Measurements from ENCODE around the gene ARHGAP26. TPM values are rescaled to one million over a fixed set of nuclear protein-coding genes. Genes with fewer than 3 reads are reported as not detected.

Gene ARHGAP26
- total RNA-seq, 1 donor from 2014 or later: 20.1 TPM

- H3K27me3 Mint-ChIP-seq (ENCODE audit: unreplicated experiment): no peaks in the 10 kb centered on the region
- no peak for DNase-seq
- H3K9me3 Mint-ChIP-seq (ENCODE audit: unreplicated experiment): peaks cover 2% of the 10 kb centered on the region
- TF ChIP-seq CTCF (IDR thresholded peaks at IDR 0.05; ENCODE audit: partially characterized antibody, unreplicated experiment): no peak
- no peak overlapping the region for H3K27ac Mint-ChIP-seq (ENCODE audit: unreplicated experiment)
- H3K4me1 Mint-ChIP-seq (ENCODE audit: low read depth, unreplicated experiment): peaks cover 4% of the 10 kb centered on the region
- H3K4me3 Mint-ChIP-seq (ENCODE audit: unreplicated experiment): peak overlapping the region; percentile 23
- no peaks in the 10 kb centered on the region for H3K36me3 Mint-ChIP-seq (ENCODE audit: unreplicated experiment)
Observed at GRCh38 chr5:142735323-142736246, 34.6 kb upstream of the ARHGAP26 start.

GRCh38 chr5:142736247-142736632 is 33.9 kb upstream of the ARHGAP26 start:
- DNase-seq: no peak
- no peaks in the 10 kb centered on the region for H3K27me3 Mint-ChIP-seq (ENCODE audit: unreplicated experiment)
- H3K27ac Mint-ChIP-seq (ENCODE audit: unreplicated experiment): no peak overlapping the region
- H3K4me3 Mint-ChIP-seq (ENCODE audit: unreplicated experiment): no peak overlapping the region
- H3K4me1 Mint-ChIP-seq (ENCODE audit: low read depth, unreplicated experiment): peaks cover 4% of the 10 kb centered on the region
- peaks cover 2% of the 10 kb centered on the region for H3K9me3 Mint-ChIP-seq (ENCODE audit: unreplicated experiment)
- no peaks in the 10 kb centered on the region for H3K36me3 Mint-ChIP-seq (ENCODE audit: unreplicated experiment)
- no peak for TF ChIP-seq CTCF (IDR thresholded peaks at IDR 0.05; ENCODE audit: partially characterized antibody, unreplicated experiment)

- no peak for TF ChIP-seq CTCF (IDR thresholded peaks at IDR 0.05; ENCODE audit: partially characterized antibody, unreplicated experiment)
- Mint-ChIP-seq H3K9me3 (ENCODE audit: unreplicated experiment) (peaks cover 2% of the 10 kb centered on the region), H3K36me3 (ENCODE audit: unreplicated experiment) (no peaks in the 10 kb centered on the region), H3K4me3 (ENCODE audit: unreplicated experiment) (no peak overlapping the region), H3K27ac (ENCODE audit: unreplicated experiment) (no peak overlapping the region), H3K27me3 (ENCODE audit: unreplicated experiment) (no peaks in the 10 kb centered on the region), H3K4me1 (ENCODE audit: low read depth, unreplicated experiment) (peaks cover 4% of the 10 kb centered on the region)
- no peak for DNase-seq
Observed at GRCh38 chr5:142737179-142737578, 33.0 kb upstream of the ARHGAP26 start.

GRCh38 chr5:142740474-142741242 is 29.5 kb upstream of the ARHGAP26 start:
- Mint-ChIP-seq H3K9me3 (ENCODE audit: unreplicated experiment) (no peaks in the 10 kb centered on the region), H3K27me3 (ENCODE audit: unreplicated experiment) (no peaks in the 10 kb centered on the region), H3K4me1 (ENCODE audit: low read depth, unreplicated experiment) (peaks cover 3% of the 10 kb centered on the region), H3K4me3 (ENCODE audit: unreplicated experiment) (no peak overlapping the region), H3K36me3 (ENCODE audit: unreplicated experiment) (no peaks in the 10 kb centered on the region), H3K27ac (ENCODE audit: unreplicated experiment) (no peak overlapping the region)
- no peak for DNase-seq
- TF ChIP-seq CTCF (IDR thresholded peaks at IDR 0.05; ENCODE audit: partially characterized antibody, unreplicated experiment): no peak

All from glutamatergic neuron (in vitro differentiated cells).